Nephron (organoid): ENCODE data around the gene DENND4A.

ENCODE experiments used
- H3K27ac Mint-ChIP-seq, 3 experiments: 2 replicates each; pipeline ENCODE4 v1.8.0; 2020; ENCODE audit warnings: mixed read lengths in 3 of 3, mild to moderate bottlenecking in 2 of 3, moderate library complexity in 1 of 3
- H3K27me3 Mint-ChIP-seq: 2 replicates; pipeline ENCODE4 v1.8.0; 2021; ENCODE audit warnings: low read depth, mild to moderate bottlenecking, moderate library complexity, mixed read lengths
- H3K36me3 Mint-ChIP-seq: 2 replicates; pipeline ENCODE4 v1.8.0; 2020; ENCODE audit warnings: low read depth, mixed read lengths
- H3K4me1 Mint-ChIP-seq: 2 replicates; pipeline ENCODE4 v1.8.0; 2020; ENCODE audit warnings: mixed read lengths
- H3K4me3 Mint-ChIP-seq, 3 experiments: 2 replicates each; pipeline ENCODE4 v1.8.0; 2020; ENCODE audit warnings: mild to moderate bottlenecking in 3 of 3, mixed read lengths in 3 of 3, moderate library complexity in 2 of 3
- H3K9me3 Mint-ChIP-seq: 2 replicates; pipeline ENCODE4 v1.8.0; 2020; ENCODE audit warnings: mixed read lengths
- CTCF ChIP-seq, 3 experiments: fragments of 200-600 bp; sonication (generic); IDR thresholded peaks; one replicate each; pipeline ENCODE4 v1.5.0; 2021; ENCODE audit warnings: antibody characterized with exemption in 3 of 3; ENCODE audit not compliant: unreplicated experiment in 3 of 3

The DENND4A gene

DNA sequence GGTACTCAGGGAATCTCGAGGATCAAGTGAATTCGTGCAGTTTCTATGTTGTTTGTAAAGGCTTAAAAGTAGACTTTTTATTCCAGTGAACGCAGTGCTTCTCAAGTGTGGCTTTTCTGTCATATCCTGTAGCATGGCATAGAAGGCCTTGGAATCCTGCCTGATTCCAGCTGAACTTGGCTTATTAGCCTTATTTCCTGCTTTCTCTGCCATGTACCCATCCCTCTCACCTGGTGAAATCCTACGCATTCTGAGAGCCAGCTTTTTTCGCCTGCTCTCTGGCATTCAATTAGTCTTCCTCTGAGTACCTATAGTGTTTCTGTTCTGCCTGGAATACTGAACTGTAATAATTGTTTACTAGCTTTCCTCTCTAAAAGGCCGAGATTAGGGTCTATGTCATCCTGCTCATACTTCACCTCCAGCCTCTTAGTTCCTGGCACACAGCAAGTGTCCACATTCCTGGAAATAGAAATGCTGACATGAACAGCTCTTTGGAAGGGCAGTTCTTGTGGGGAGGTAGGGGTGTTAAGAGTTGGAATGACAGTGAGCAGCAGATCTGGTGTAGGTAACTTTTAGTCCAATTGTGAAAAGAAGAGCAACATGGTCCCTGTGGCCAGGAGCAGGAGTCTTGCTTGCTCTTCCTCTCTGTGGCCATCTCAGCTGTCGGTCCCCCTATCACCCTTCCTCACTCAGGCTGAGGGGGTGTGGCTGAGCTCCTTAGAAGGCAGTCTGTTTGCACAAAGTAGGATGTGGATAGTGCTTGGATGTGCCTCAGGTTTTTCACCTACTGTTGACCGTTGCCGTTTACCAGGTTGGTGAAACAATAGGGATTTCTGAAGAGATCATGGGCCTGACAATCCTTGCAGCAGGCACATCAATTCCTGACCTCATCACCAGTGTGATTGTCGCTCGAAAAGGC, 140.0 kb downstream of the DENND4A start:
- TF ChIP-seq CTCF (IDR thresholded peaks at IDR 0.05; ENCODE audit: unreplicated experiment in 3 of 3): no peak
- H3K9me3 Mint-ChIP-seq: no peaks in the 10 kb centered on the region
- no peak overlapping the region for H3K4me3 Mint-ChIP-seq
- H3K36me3 Mint-ChIP-seq: peaks cover 26% of the 10 kb centered on the region
- H3K27ac Mint-ChIP-seq: no peak overlapping the region
- H3K27me3 Mint-ChIP-seq: no peaks in the 10 kb centered on the region
- no peaks in the 10 kb centered on the region for H3K4me1 Mint-ChIP-seq

- no peak for TF ChIP-seq CTCF (IDR thresholded peaks at IDR 0.05; ENCODE audit: unreplicated experiment in 3 of 3)
- H3K27me3 Mint-ChIP-seq: no peaks in the 10 kb centered on the region
These were observed 141.1 kb downstream of the DENND4A start for GRCh38 chr15:65651042-65651322.

DNA sequence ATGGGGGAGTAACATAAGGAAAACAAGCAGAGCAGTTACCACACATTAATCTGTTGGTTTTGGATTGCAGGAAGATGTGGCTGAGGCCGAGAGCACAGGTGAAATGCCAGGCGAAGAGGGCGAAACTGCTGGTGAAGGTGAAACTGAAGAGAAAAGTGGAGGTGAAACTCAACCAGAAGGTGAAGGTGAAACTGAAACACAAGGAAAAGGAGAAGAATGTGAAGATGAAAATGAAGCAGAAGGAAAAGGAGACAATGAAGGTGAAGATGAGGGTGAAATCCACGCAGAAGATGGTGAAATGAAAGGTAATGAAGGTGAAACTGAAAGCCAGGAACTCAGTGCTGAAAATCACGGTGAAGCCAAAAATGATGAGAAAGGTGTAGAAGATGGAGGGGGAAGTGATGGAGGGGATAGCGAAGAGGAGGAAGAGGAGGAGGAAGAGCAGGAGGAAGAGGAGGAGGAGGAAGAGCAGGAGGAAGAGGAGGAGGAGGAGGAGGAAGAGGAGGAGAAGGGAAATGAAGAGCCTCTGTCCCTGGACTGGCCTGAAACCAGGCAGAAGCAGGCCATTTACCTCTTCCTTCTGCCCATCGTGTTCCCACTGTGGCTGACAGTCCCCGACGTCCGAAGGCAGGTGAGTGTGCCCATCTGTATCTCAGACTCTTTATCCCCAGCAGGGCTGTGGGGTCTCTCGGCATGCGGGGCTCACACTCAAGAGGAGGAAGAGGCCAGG, 141.6 kb downstream of the DENND4A start:
- H3K36me3 Mint-ChIP-seq: peaks cover 30% of the 10 kb centered on the region
- TF ChIP-seq CTCF (IDR thresholded peaks at IDR 0.05; ENCODE audit: unreplicated experiment in 3 of 3): no peak
- peaks cover 5% of the 10 kb centered on the region for H3K4me1 Mint-ChIP-seq
- H3K9me3 Mint-ChIP-seq: no peaks in the 10 kb centered on the region
- no peak overlapping the region for H3K27ac Mint-ChIP-seq
- H3K4me3 Mint-ChIP-seq: no peak overlapping the region
- H3K27me3 Mint-ChIP-seq: no peaks in the 10 kb centered on the region

More at GRCh38 chr15:65651042-65651322, 141.1 kb downstream of the DENND4A start:
- no peaks in the 10 kb centered on the region for H3K9me3 Mint-ChIP-seq
- H3K4me1 Mint-ChIP-seq: peaks cover 5% of the 10 kb centered on the region
- H3K4me3 Mint-ChIP-seq: no peak overlapping the region
- no peak overlapping the region for H3K27ac Mint-ChIP-seq
- H3K36me3 Mint-ChIP-seq: peaks cover 30% of the 10 kb centered on the region

- Mint-ChIP-seq H3K27me3 (no peaks in the 10 kb centered on the region), H3K27ac (no peak overlapping the region), H3K36me3 (peaks cover 13% of the 10 kb centered on the region)
These were observed 145.6 kb downstream of the DENND4A start for GRCh38 chr15:65646486-65646885.

GRCh38 chr15:65645392-65645791, 146.7 kb downstream of the DENND4A start:
- Mint-ChIP-seq H3K27ac (no peak overlapping the region), H3K27me3 (no peaks in the 10 kb centered on the region), H3K4me3 (no peak overlapping the region), H3K36me3 (peaks cover 9% of the 10 kb centered on the region), H3K9me3 (no peaks in the 10 kb centered on the region), H3K4me1 (peaks cover 5% of the 10 kb centered on the region)
- TF ChIP-seq CTCF (IDR thresholded peaks at IDR 0.05; ENCODE audit: unreplicated experiment in 3 of 3): no peak

More at GRCh38 chr15:65646486-65646885, 145.6 kb downstream of the DENND4A start:
- H3K4me3 Mint-ChIP-seq: no peak overlapping the region
- H3K4me1 Mint-ChIP-seq: peaks cover 5% of the 10 kb centered on the region
- TF ChIP-seq CTCF (IDR thresholded peaks at IDR 0.05; ENCODE audit: unreplicated experiment in 3 of 3): no peak
- no peaks in the 10 kb centered on the region for H3K9me3 Mint-ChIP-seq
